Peyer's patch (tissue), 4 donors: Measurements from ENCODE around the gene AGPS. TPM values are rescaled to one million over a fixed set of nuclear protein-coding genes. Genes with fewer than 3 reads are reported as not detected.

Experiments
- DNase-seq, 3 donors: peaks; one replicate each; pipeline ENCODE4 v3.0.0-alpha.2; 2017 to 2019
- H3K27ac ChIP-seq, 4 donors: fragments of 200-600 bp; sonication (generic); one replicate each; pipeline ENCODE4 v1.5.1; 2016 to 2019
- H3K27me3 ChIP-seq, 2 donors: fragments of 200-600 bp; sonication (generic); one replicate each; pipeline ENCODE4 v1.5.1; 2019
- H3K36me3 ChIP-seq, 3 donors: fragments of 200-600 bp; sonication (generic); one replicate each; pipeline ENCODE4 v1.5.1; 2016 to 2019
- H3K4me1 ChIP-seq, 4 donors: fragments of 200-600 bp; sonication (generic); one replicate each; pipeline ENCODE4 v1.5.1; 2016 to 2019
- H3K4me3 ChIP-seq, 4 donors: fragments of 200-600 bp; sonication (generic); 1 replicate in 3 of 4; 2 replicates in 1 of 4; pipeline ENCODE4 v1.5.1; 2016 to 2019; ENCODE audit warnings: mild to moderate bottlenecking in 1 of 4
- H3K9me3 ChIP-seq, 4 donors: fragments of 200-600 bp; sonication (generic); one replicate each; pipeline ENCODE4 v1.5.1; 2016 to 2019; ENCODE audit warnings: mild to moderate bottlenecking in 1 of 4
- POLR2A ChIP-seq, 2 donors: fragments of 450-650 bp; IDR thresholded peaks; one replicate each; pipeline ENCODE4 v1.5.1; 2017; ENCODE audit warnings: antibody characterized with exemption in 2 of 2, mild to moderate bottlenecking in 2 of 2, moderate library complexity in 2 of 2
- total RNA-seq, 4 donors: library from RNA; depleted of rRNA; stranded (reverse); fragments of >200 nt; gene quantifications; one replicate each; pipeline ENCODE4 v1.1.0, GENCODE V29; 2016
- TF ChIP-seq, protein P1 (sequence below), 6 experiments: fragments of 450-650 bp in 4 of 6; fragments of 200-600 bp in 2 of 6; sonication (generic) in 1 of 6; IDR thresholded peaks; one replicate each; pipeline ENCODE4 v1.5.1; 2017 to 2019; ENCODE audit warnings: antibody characterized with exemption in 6 of 6, mild to moderate bottlenecking in 3 of 6, moderate library complexity in 1 of 6

AGPS gene
- total RNA-seq, 4 donors from 2014 or later = 18.2 to 26.3 (median 21.0) TPM

- Histone ChIP-seq H3K36me3 (no peaks in the 10 kb centered on the region), H3K27ac (peak overlapping the region in 2 of 4 donors; percentile 20 to 86), H3K4me3 (peak overlapping the region in 2 of 4 donors; percentile 91), H3K4me1 (peaks cover 0 to 35% (median 2%) of the 10 kb centered on the region in 4 donors), H3K9me3 (no peaks in the 10 kb centered on the region), H3K27me3 (no peaks in the 10 kb centered on the region)
- TF ChIP-seq, protein P1, sequence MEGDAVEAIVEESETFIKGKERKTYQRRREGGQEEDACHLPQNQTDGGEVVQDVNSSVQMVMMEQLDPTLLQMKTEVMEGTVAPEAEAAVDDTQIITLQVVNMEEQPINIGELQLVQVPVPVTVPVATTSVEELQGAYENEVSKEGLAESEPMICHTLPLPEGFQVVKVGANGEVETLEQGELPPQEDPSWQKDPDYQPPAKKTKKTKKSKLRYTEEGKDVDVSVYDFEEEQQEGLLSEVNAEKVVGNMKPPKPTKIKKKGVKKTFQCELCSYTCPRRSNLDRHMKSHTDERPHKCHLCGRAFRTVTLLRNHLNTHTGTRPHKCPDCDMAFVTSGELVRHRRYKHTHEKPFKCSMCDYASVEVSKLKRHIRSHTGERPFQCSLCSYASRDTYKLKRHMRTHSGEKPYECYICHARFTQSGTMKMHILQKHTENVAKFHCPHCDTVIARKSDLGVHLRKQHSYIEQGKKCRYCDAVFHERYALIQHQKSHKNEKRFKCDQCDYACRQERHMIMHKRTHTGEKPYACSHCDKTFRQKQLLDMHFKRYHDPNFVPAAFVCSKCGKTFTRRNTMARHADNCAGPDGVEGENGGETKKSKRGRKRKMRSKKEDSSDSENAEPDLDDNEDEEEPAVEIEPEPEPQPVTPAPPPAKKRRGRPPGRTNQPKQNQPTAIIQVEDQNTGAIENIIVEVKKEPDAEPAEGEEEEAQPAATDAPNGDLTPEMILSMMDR (IDR thresholded peaks at IDR 0.05) = no peak
- TF ChIP-seq POLR2A (IDR thresholded peaks at IDR 0.05) = no peak
- DNase-seq = no peak
These were observed 1.4 kb downstream of the AGPS start for GRCh38 chr2:177393824-177394593.

GRCh38 chr2:177394594-177394973 lies 2.0 kb downstream of the AGPS start:
- Histone ChIP-seq H3K27me3 (no peaks in the 10 kb centered on the region), H3K27ac (no peak overlapping the region), H3K9me3 (no peaks in the 10 kb centered on the region), H3K4me3 (no peak overlapping the region), H3K36me3 (no peaks in the 10 kb centered on the region), H3K4me1 (peaks cover 0 to 39% (median 2%) of the 10 kb centered on the region in 4 donors)
- TF ChIP-seq POLR2A (IDR thresholded peaks at IDR 0.05) = no peak
- TF ChIP-seq, protein P1 (IDR thresholded peaks at IDR 0.05) = no peak
- no peak for DNase-seq

GRCh38 chr2:177395351-177396065 lies 2.9 kb downstream of the AGPS start:
- H3K4me1 ChIP-seq = peaks cover 0 to 39% (median 2%) of the 10 kb centered on the region in 4 donors
- no peak overlapping the region for H3K4me3 ChIP-seq
- H3K9me3 ChIP-seq = no peaks in the 10 kb centered on the region
- H3K27ac ChIP-seq = no peak overlapping the region
- DNase-seq = no peak
- no peaks in the 10 kb centered on the region for H3K27me3 ChIP-seq
- TF ChIP-seq POLR2A (IDR thresholded peaks at IDR 0.05) = no peak
- TF ChIP-seq, protein P1 (IDR thresholded peaks at IDR 0.05) = no peak
- H3K36me3 ChIP-seq = no peaks in the 10 kb centered on the region

DNA sequence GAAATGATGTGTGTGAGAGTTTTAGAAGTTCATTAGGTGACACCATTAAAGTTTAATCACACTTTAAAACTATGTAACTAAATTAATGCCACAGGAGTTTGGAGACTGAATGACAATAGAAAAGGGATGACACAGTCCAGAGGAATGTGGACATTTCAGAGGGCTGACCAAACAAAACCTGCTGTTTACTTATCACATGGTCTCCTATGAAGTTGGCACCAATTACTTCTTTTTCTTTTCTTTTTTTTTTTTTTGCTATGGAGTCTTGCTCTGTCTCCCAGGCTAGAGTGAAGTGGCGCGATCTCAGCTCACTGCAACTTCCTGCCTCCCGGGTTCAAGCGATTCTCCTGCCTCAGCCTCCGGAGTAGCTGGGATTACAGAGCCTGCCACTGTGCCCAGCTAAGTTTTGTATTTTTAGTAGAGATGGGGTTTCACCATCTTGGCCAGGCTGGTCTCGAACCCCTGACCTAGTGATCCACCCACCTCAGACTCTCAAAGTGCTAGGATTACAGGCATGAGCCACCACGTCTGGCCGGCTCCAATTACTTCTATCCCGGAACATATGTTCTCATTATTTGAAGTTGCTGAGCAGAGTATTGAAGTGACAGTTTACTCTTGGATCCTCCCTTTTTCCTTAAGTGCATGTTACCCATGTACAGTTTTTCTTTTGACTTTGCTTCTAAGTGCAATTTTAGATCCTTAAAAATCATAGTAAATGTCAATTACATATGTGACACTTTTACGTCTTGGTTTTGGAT lies 4.3 kb downstream of the AGPS start:
- DNase-seq = no peak
- Histone ChIP-seq H3K4me3 (no peak overlapping the region), H3K27me3 (no peaks in the 10 kb centered on the region), H3K4me1 (peaks cover 0 to 37% (median 2%) of the 10 kb centered on the region in 4 donors), H3K36me3 (no peaks in the 10 kb centered on the region), H3K27ac (peak overlapping the region in 1 of 4 donors; percentile 48), H3K9me3 (no peaks in the 10 kb centered on the region)
- TF ChIP-seq, protein P1 (IDR thresholded peaks at IDR 0.05) = no peak
- no peak for TF ChIP-seq POLR2A (IDR thresholded peaks at IDR 0.05)

- DNase-seq = no peak
- Histone ChIP-seq H3K36me3 (no peaks in the 10 kb centered on the region), H3K4me1 (peaks cover 0 to 36% (median 0%) of the 10 kb centered on the region in 4 donors), H3K4me3 (no peak overlapping the region), H3K27me3 (no peaks in the 10 kb centered on the region), H3K9me3 (no peaks in the 10 kb centered on the region), H3K27ac (peak overlapping the region in 2 of 4 donors; percentile 38 to 48)
- no peak for TF ChIP-seq POLR2A (IDR thresholded peaks at IDR 0.05)
- TF ChIP-seq, protein P1 (IDR thresholded peaks at IDR 0.05) = no peak
These were observed 5.1 kb downstream of the AGPS start for GRCh38 chr2:177397481-177398289.
